Measurements from ENCODE around the gene DENND10.
"Not testable (repeated sequence)": the region's sequence is repeated elsewhere in the genome, so short reads cannot be mapped to it uniquely, and the experiment has no call there.

DENND10 gene

GRCh38 chr10:119103903-119104653 lies at the start of gene DENND10:
Gene DENND10 (plus strand): TSS chr10:119104113. CDS start chr10:119104143, 30 bp downstream.
- peak; percentile 17 for DNase-seq

- DNase-seq = no peak
Observed at GRCh38 chr10:119055472-119055871, 48.4 kb upstream of the DENND10 start.

GRCh38 chr10:119058010-119058409 lies 45.9 kb upstream of the DENND10 start:
- no peak for DNase-seq

GRCh38 chr10:119059557-119059956 lies 44.4 kb upstream of the DENND10 start:
- DNase-seq = no peak

- no peak for DNase-seq
Observed at GRCh38 chr10:119060107-119060506, 43.8 kb upstream of the DENND10 start.

- no peak for DNase-seq
Observed at GRCh38 chr10:119061352-119061751, 42.6 kb upstream of the DENND10 start.

GRCh38 chr10:119061926-119062325 lies 42.0 kb upstream of the DENND10 start:
- DNase-seq = no peak

- DNase-seq = no peak
Observed at GRCh38 chr10:119070395-119071165, 33.3 kb upstream of the DENND10 start.

GRCh38 chr10:119073584-119073983 lies 30.3 kb upstream of the DENND10 start:
- no peak for DNase-seq

- DNase-seq = no peak
Observed at GRCh38 chr10:119078422-119079179, 25.3 kb upstream of the DENND10 start.

GRCh38 chr10:119079599-119080520 lies 24.1 kb upstream of the DENND10 start:
- DNase-seq = no peak

GRCh38 chr10:119080521-119081259 lies 23.2 kb upstream of the DENND10 start, which contains the start of gene EIF3A:
Gene EIF3A (minus strand): TSS chr10:119080817. CDS start chr10:119080676, 141 bp downstream.
- peak; percentile 76 for DNase-seq

GRCh38 chr10:119084896-119085295 lies 19.0 kb upstream of the DENND10 start:
- no peak for DNase-seq

GRCh38 chr10:119087271-119087882 lies 16.5 kb upstream of the DENND10 start:
- no peak for DNase-seq

- no peak for DNase-seq
Observed at GRCh38 chr10:119090026-119090795, 13.7 kb upstream of the DENND10 start.

GRCh38 chr10:119090968-119091367 lies 12.9 kb upstream of the DENND10 start:
- DNase-seq = no peak

GRCh38 chr10:119095640-119096039 lies 8.3 kb upstream of the DENND10 start:
- no peak for DNase-seq

GRCh38 chr10:119096641-119097415 lies 7.1 kb upstream of the DENND10 start:
- DNase-seq = not testable (repeated sequence)

- no peak for DNase-seq
Observed at GRCh38 chr10:119098576-119098975, 5.3 kb upstream of the DENND10 start.
